NOMO-1 treated with DMSO at 0.1 percent for 48 hours (cell line): ENCODE measurements around the gene GPC1.

ENCODE experiments used
- DNase-seq: peaks from one replicate; lab custom pipeline; 2025; ENCODE audit not compliant: unreplicated experiment; lab: John Stamatoyannopoulos, UW

GPC1 gene

GRCh38 chr2:240512666-240513535 lies 77.4 kb downstream of the GPC1 start:
- DNase-seq, result no peak

- peak; percentile 80 for DNase-seq
Measured at GRCh38 chr2:240513549-240514287, 78.3 kb downstream of the GPC1 start.

GRCh38 chr2:240514631-240515030 lies 79.2 kb downstream of the GPC1 start:
- DNase-seq, result no peak

- no peak for DNase-seq
Measured at GRCh38 chr2:240517342-240517741, 81.9 kb downstream of the GPC1 start.
